Esophagus squamous epithelium (tissue), 5 donors: ENCODE data around the gene ZNF232. TPM values are rescaled to one million over a fixed set of nuclear protein-coding genes. Genes with fewer than 3 reads are reported as not detected.
"Not testable (repeated sequence)": the region's sequence is repeated elsewhere in the genome, so short reads cannot be mapped to it uniquely, and the experiment has no call there.

ENCODE experiments used
- DNase-seq: peaks from one replicate; lab custom pipeline; 2025; lab: John Stamatoyannopoulos, UW
- H3K27ac ChIP-seq, 4 donors: fragments of 200-600 bp; sonication (generic); one replicate each; pipeline ENCODE4 v1.5.1; 2016 to 2019; ENCODE audit warnings: mild to moderate bottlenecking in 1 of 4
- H3K27me3 ChIP-seq, 4 donors: fragments of 200-600 bp; sonication (generic); 1 replicate in 3 of 4; 2 replicates in 1 of 4; pipeline versions ENCODE4 v1.5.1 to v1.6.0; 2017 to 2021; ENCODE audit warnings: antibody characterized with exemption in 1 of 4
- H3K36me3 ChIP-seq, 3 donors: fragments of 200-600 bp; sonication (generic); one replicate each; pipeline ENCODE4 v1.5.1; 2016 to 2019
- H3K4me1 ChIP-seq, 3 donors: fragments of 200-600 bp; sonication (generic); one replicate each; pipeline ENCODE4 v1.5.1; 2017 to 2019
- H3K4me3 ChIP-seq, 4 donors: fragments of 200-600 bp; sonication (generic); 1 replicate in 3 of 4; 2 replicates in 1 of 4; pipeline ENCODE4 v1.5.1; 2016 to 2019; ENCODE audit warnings: mild to moderate bottlenecking in 2 of 4, moderate library complexity in 1 of 4
- H3K9me3 ChIP-seq, 3 donors: fragments of 200-600 bp; sonication (generic); one replicate each; pipeline ENCODE4 v1.5.1; 2016 to 2019
- CTCF ChIP-seq, 6 experiments: fragments of 450-650 bp in 4 of 6; fragments of 200-600 bp in 2 of 6; sonication (generic) in 2 of 6; IDR thresholded peaks; one replicate each; pipeline ENCODE4 v1.5.1; 2016 to 2019; ENCODE audit warnings: antibody characterized with exemption in 6 of 6, mild to moderate bottlenecking in 4 of 6, moderate library complexity in 4 of 6
- POLR2A ChIP-seq, 4 donors: fragments of 450-650 bp; IDR thresholded peaks; one replicate each; pipeline ENCODE4 v1.6.1; 2017; ENCODE audit warnings: antibody characterized with exemption in 4 of 4, mild to moderate bottlenecking in 4 of 4, moderate library complexity in 3 of 4
- WGBS, 2 donors: methylation state at CpG; one replicate each; pipeline ENCODE4 v1.1.5; 2018; 5-methylcytosine and 5-hydroxymethylcytosine counted together
- intact Hi-C: fragments of 100-400 bp; cut with DNase I; formaldehyde crosslinking; loops from one replicate; pipeline ENCODE4 v1.15.0; 2022
- total RNA-seq, 4 donors: library from RNA; depleted of rRNA; stranded (reverse); fragments of >200 nt; gene quantifications; one replicate each; pipeline ENCODE4 v1.1.0, GENCODE V29; 2016
- donor health status: DM: yes; HTN: yes; CAD: no.

Gene ZNF232
- total RNA-seq, 4 donors from 2014 or later, result 4.5 to 7.8 (median 5.8) TPM

DNA sequence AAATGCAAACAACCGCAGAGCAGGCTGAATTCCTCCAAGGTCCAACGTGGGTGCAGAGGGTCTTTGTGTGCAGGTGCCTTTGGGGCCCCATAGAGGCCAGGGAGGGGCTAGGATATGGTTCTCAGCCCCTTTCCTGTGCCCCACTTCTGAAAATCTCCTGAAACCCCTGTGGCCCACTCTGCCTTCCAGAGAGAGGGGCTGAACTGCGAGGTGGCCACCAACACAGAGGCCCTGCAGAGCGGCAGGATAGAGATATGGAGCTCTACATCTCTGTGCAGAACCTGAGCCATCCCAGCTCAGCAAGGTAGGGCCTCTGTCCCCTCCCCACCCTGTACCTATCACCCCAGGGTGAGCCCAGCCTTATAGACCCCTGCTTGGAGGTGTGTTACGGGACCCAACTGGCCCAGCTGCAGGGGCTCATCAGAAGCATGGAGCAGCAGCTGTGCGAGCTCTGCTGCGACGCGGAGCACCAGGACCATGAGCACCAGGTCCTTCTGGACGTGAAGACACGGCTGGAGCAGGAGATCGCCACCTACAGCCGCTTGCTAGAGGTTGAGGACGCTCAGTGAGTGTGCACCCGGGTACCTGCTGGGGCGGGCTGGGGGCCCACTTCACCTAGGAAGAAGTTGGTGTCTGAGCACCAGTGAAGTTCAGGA is 9.6 kb upstream of the ZNF232 start:
- intact Hi-C loops, result no loop called here
- H3K4me3 ChIP-seq, result no peak overlapping the region
- H3K9me3 ChIP-seq, result no peaks in the 10 kb centered on the region
- no peaks in the 10 kb centered on the region for H3K36me3 ChIP-seq
- no peak overlapping the region for H3K27ac ChIP-seq
- DNase-seq, result no peak
- no peak for TF ChIP-seq CTCF (IDR thresholded peaks at IDR 0.05)
- TF ChIP-seq POLR2A (IDR thresholded peaks at IDR 0.05), result no peak
- WGBS, 2 donors, result 96 to 98% methylated on average over 5 to 7 of the region's 16 CpGs
- peaks cover 6 to 17% (median 13%) of the 10 kb centered on the region in 3 donors for H3K4me1 ChIP-seq
- H3K27me3 ChIP-seq, result peaks cover 0 to 58% (median 0%) of the 10 kb centered on the region in 4 donors

GRCh38 chr17:5120436-5121185 is 8.9 kb upstream of the ZNF232 start:
- Histone ChIP-seq H3K4me1 (peaks cover 6 to 24% (median 18%) of the 10 kb centered on the region in 3 donors), H3K27me3 (peaks cover 3 to 65% (median 6%) of the 10 kb centered on the region in 4 donors)
- WGBS, 2 donors, result 52 to 64% methylated on average over 3 to 4 of the region's 6 CpGs
- H3K9me3 ChIP-seq, H3K36me3 ChIP-seq, DNase-seq, H3K4me3 ChIP-seq, H3K27ac ChIP-seq, intact Hi-C loops: not testable (repeated sequence)

DNA sequence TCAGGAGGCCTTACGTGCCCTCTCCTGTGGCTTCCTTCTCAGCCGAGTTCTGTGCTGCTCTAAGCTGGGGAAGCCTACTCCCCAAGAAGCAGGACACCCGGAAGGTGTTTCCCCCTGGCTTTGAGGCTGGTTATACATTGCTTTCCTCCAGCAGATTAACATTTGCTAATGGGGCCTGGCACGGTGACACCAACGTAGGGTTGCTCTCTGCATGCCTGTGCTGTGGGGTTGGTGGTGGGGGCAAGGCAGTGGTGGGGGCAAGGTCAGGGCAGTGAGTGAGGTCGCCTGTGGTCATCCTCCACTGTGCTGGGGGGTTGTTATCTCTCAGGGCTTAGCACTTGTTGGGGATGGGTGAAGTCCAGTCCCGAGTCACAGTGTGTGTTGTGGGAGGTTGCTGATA is 8.4 kb upstream of the ZNF232 start:
- 80 to 81% methylated on average over 3 to 7 of the region's 7 CpGs for WGBS, 2 donors
- intact Hi-C loops, result no loop called here
- H3K9me3 ChIP-seq, result no peaks in the 10 kb centered on the region
- no peaks in the 10 kb centered on the region for H3K36me3 ChIP-seq
- DNase-seq, result no peak
- H3K27me3 ChIP-seq, result peaks cover 5 to 71% (median 9%) of the 10 kb centered on the region in 4 donors
- TF ChIP-seq CTCF (IDR thresholded peaks at IDR 0.05) (no peak), POLR2A (IDR thresholded peaks at IDR 0.05) (no peak)
- H3K4me3 ChIP-seq, result no peak overlapping the region
- H3K4me1 ChIP-seq, result peaks cover 6 to 25% (median 19%) of the 10 kb centered on the region in 3 donors
- H3K27ac ChIP-seq, result no peak overlapping the region

DNA sequence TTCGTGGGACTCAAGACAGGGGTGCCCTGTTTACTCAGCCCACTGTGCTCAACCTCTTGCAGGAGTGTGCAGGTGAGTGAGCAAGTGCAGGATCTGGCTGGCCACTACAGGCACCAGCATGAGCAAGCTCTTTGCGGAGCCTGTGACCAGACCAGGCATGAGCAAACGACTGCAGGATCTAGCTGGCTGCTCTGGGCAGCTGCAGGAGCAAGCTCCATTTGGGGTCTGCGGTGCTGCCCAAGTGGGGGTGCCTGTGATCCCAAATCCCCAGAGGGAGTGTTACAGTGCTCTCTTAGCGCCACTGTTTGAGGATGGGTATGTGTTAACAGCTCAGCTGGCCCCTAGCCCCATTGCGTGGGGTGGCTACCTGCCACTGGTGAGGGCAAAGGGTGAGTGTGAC is 6.5 kb upstream of the ZNF232 start:
- Histone ChIP-seq H3K36me3 (no peaks in the 10 kb centered on the region), H3K4me1 (peaks cover 6 to 21% (median 17%) of the 10 kb centered on the region in 3 donors), H3K27me3 (peaks cover 5 to 68% (median 9%) of the 10 kb centered on the region in 4 donors), H3K4me3 (no peak overlapping the region), H3K9me3 (no peaks in the 10 kb centered on the region), H3K27ac (no peak overlapping the region)
- no peak for DNase-seq
- intact Hi-C loops, result no loop called here
- 42 to 74% methylated on average over 1 to 5 of the region's 6 CpGs for WGBS, 2 donors
- TF ChIP-seq POLR2A (IDR thresholded peaks at IDR 0.05), result no peak
- TF ChIP-seq CTCF (IDR thresholded peaks at IDR 0.05), result no peak

DNA sequence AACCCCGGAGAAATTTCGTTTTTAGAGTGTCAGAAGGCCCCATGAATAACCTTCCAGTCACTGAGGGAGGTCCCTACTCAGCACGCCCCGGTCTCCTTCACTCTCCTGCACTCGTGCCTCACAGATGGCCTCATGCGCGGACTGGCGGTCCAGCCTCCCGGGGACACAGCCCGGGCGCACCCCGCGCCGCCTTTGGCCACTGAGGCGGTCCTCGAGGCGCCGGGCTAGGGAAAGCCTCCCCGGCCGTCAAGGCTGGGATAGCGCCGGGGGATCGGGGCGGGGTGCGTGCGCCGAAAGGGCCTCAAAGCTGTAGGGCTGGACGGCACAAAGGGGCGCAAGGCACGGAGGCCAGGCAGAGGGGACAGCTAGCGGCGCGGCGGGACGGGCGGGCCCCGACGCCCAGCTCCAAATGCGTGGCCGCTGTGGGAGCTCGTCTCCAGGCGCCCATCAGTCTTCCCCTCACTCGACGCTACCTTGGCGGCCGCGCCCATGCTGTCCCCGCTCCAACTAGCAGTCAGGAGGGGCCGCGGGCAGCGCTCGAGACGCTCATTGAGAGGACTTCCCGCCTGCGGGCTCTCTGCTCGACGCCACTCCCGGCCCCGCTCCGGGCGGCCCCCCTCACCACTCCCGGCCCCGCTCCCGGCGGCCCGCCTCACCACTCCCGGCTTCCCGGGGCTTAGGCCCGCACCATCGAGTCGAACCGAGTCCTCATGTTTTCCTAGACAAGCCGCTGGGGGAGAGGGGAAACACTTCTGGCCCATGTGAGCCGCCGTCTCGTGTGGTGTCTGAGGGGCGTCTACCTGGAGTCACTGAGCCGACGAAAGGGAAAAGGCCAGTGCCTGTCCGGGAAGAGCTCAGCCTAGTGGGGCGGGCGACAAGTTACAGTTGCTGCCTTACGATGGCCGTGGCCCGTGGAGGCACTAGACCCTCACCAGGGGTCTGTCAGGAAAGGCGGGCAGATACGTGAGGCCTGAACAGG is 4.3 kb upstream of the ZNF232 start, which contains the start of gene USP6:
Gene USP6 (plus strand): TSS at position 360 of the 979 bp plus-strand sequence. CDS start 14,336 bp downstream, outside the sequence.
- TF ChIP-seq POLR2A (IDR thresholded peaks at IDR 0.05) (no peak), CTCF (IDR thresholded peaks at IDR 0.05) (no peak)
- no peak for DNase-seq
- 32 to 65% methylated on average over 11 of the region's 87 CpGs for WGBS, 2 donors
- intact Hi-C loops, result no loop called here
- H3K4me1 ChIP-seq, result peaks cover 2 to 22% (median 6%) of the 10 kb centered on the region in 3 donors
- H3K27ac ChIP-seq, result peak within 1 kb of the TSS in 1 of 4 donors; percentile 62
- no peaks in the 10 kb centered on the region for H3K36me3 ChIP-seq
- peak within 1 kb of the TSS in 2 of 4 donors; percentile 26 to 31 for H3K4me3 ChIP-seq
- H3K9me3 ChIP-seq, result no peaks in the 10 kb centered on the region
- H3K27me3 ChIP-seq, result peaks cover 5 to 48% (median 9%) of the 10 kb centered on the region in 4 donors
